H7 (cell line): Measurements from ENCODE around the gene ERC2. TPM values are rescaled to one million over a fixed set of nuclear protein-coding genes. Genes with fewer than 3 reads are reported as not detected.
"Not testable (repeated sequence)": the region's sequence is repeated elsewhere in the genome, so short reads cannot be mapped to it uniquely, and the experiment has no call there.

Experiments used
- DNase-seq: peaks from one replicate; pipeline ENCODE4 v3.0.0; 2012
- H3K27me3 ChIP-seq: 2 replicates; pipeline ENCODE4 v1.6.0; 2011; ENCODE audit warnings: mild to moderate bottlenecking, low read length; ENCODE audit not compliant: control insufficient read depth, insufficient read depth
- H3K36me3 ChIP-seq: replicated peaks from 2 replicates; pipeline ENCODE4 v1.5.1; 2011; ENCODE audit warnings: low read length; ENCODE audit not compliant: control insufficient read depth, insufficient read depth
- H3K4me3 ChIP-seq: 2 replicates; pipeline ENCODE4 v1.5.1; 2011; ENCODE audit warnings: low read depth, mild to moderate bottlenecking, control low read depth, low read length, moderate library complexity; ENCODE audit not compliant: insufficient read depth
- total RNA-seq: library from RNA; depleted of rRNA; stranded (reverse); fragments of >200 nt; shearing (Covaris generic); gene quantifications from 2 replicates; pipeline ENCODE4 v1.2.3, GENCODE V29; 2014

The ERC2 gene
- total RNA-seq, 1 experiment from 2014 or later = 2.4 TPM

DNA sequence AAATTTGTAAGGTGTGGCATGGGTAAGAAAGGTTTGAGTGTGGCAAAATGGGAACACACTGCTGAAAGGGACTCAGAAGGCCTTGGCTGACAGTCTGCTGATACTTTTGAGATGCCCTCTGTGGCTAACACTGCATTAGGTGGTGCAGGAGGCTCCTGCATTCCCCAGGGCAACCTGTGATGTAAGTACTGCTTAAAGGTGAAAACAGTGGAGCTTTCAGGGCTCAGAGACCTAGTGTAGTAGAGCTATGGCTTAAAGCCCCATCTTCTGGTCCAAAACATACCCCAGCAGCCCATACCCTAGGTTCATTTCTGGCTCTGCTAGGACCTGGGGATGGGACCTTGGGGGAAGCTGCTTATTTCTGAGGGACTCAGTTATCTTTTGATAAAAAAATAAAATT is 374.1 kb downstream of the ERC2 start:
- Histone ChIP-seq H3K36me3 (no peaks in the 10 kb centered on the region), H3K4me3 (no peak overlapping the region), H3K27me3 (no peaks in the 10 kb centered on the region)
- DNase-seq = no peak

DNA sequence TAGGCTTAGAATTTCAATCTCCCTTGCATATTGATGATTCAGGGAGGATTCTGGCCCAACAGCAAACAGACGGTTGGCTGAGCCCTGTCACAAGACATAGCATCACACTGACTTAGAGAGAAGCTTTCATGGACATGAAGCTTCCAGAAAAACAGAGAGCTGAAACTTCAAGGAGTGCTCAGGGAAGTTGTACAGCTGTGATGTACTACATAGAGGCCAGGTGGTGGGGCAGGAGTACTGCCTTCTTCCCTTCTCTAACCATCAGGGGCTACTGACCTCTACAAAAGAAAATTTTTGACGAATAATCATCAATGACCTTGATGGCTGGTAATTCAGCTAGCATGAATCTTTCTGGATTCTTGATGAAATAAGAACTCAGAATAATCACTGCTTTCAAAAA is 378.5 kb downstream of the ERC2 start:
- Histone ChIP-seq H3K27me3 (no peaks in the 10 kb centered on the region), H3K4me3 (no peak overlapping the region), H3K36me3 (no peaks in the 10 kb centered on the region)
- no peak for DNase-seq

DNA sequence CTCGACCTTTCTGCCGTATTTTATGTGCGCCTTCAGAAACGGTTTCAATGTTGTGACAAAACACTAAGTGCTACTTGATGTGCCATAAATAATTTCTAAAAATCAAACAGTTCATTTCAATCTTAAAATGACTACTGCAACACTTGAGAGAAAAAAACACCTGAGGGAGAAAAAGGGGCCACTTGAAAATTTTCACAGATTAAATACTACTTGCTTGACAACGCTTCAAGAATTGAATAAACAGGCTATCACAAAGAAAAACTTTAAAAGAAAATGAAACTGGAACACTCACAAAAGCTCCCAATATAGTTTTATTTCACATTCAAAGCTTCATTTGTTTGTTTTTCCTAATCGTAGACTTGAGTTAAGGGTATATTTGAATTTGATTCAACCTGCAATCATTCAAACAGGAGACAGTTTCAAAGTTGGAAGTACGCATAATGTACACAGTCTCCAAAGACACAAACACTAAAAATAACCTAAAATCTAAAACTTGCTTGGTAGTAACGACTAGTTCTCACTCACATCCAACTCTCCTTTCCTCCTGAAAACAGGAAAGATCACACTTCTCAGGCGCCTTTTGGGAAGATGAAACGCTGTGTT is 380.7 kb downstream of the ERC2 start:
- Histone ChIP-seq H3K36me3 (no peaks in the 10 kb centered on the region), H3K4me3 (no peak overlapping the region), H3K27me3 (no peaks in the 10 kb centered on the region)
- no peak for DNase-seq

DNA sequence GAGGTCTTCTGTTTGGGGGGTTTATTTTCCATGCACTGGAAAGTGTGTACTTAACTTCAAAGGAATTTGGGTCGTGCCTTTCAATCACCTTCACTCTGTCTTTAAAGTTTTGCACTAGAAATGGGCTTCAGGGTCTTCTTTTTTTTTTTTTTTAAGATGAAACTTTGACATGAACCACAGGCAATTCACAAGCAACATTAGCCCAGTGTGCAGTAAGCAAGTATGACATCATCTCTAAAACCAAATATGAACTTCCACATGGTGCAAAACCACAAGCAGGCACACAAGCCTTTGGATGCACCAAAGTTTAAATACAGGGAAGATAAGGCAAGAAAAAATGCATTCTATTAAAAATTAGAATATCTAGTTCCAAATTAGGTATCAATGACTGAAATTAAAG is 381.9 kb downstream of the ERC2 start:
- no peaks in the 10 kb centered on the region for H3K27me3 ChIP-seq
- no peak for DNase-seq
- no peaks in the 10 kb centered on the region for H3K36me3 ChIP-seq
- no peak overlapping the region for H3K4me3 ChIP-seq

DNA sequence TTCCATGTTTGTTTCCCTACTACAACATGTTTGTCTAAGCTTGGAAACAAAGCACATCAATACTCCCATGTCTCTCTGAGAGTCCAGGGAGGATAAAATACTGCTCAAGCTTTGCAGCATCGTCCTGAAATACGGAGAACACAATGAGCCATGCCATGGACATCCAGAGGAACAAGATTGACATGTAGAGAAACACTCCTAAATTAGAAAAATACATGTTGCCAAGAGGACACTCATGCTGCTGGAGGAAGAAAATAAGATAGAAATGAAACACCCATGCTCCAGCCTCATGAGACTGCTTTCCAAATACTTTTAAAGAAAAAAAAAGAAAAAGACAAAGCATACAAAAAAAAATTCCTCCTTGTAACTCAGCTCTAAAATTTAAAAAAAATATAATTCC is 387.0 kb downstream of the ERC2 start:
- no peak for DNase-seq
- no peak overlapping the region for H3K4me3 ChIP-seq
- H3K27me3 ChIP-seq = no peaks in the 10 kb centered on the region
- H3K36me3 ChIP-seq = no peaks in the 10 kb centered on the region

DNA sequence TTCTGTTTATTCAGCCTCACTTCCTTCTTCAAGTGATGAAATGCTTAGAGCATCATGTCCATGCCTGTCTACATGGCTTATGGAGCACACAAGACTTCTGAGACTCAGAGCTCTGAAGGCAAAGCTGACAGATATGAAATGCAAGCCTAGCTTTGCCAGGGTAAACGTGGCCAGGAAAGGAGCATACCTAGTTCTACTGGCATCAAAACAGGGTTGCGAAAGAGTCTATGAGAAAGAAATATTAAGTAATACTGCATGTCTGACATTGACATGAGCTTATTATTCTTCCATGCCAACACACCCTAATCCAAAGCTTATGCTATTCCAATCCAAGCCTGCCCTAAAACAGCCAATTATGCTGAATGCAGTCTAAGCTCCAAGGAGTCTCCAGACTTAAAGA is 391.5 kb downstream of the ERC2 start:
- no peaks in the 10 kb centered on the region for H3K36me3 ChIP-seq
- H3K4me3 ChIP-seq = no peak overlapping the region
- no peaks in the 10 kb centered on the region for H3K27me3 ChIP-seq
- no peak for DNase-seq

DNA sequence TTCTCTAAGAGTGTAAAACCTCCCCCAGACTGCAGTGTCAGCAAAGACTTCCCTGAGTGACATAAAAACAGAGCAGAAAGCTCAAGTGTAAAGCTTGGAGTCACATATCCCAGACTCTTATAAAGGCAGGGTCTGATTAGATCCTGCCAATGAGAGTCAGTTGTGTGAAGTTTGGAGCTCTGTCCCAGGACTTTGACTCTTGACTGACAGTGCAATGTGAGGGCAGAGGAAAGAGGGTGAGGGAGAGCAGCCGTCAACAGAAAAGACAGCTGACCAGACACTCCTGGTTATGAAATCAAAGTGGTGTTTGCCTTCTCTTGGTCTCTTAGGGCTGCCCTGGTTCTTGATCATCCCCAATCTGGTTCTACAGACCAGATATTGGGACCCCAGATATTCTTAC is 393.2 kb downstream of the ERC2 start:
- H3K4me3 ChIP-seq = no peak overlapping the region
- no peaks in the 10 kb centered on the region for H3K27me3 ChIP-seq
- H3K36me3 ChIP-seq = no peaks in the 10 kb centered on the region
- no peak for DNase-seq

DNA sequence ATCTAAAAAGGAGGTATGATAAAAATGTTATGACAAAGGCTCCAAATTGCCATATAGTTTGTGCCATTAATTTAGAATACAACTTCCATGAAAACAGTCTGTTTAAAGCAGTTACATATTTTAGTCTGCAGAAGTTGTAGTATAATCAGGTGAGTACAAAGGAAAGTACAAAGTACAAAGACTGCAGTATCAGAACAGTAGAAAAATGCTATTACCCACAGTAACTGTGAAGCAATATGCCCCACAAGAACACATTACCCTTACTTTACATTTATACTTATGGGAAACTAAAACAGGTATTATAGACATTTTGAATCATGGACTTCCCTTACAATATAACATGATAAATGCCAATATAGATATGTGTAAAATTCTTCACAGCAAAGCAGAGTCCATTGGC is 398.5 kb downstream of the ERC2 start:
- H3K4me3 ChIP-seq = no peak overlapping the region

DNA sequence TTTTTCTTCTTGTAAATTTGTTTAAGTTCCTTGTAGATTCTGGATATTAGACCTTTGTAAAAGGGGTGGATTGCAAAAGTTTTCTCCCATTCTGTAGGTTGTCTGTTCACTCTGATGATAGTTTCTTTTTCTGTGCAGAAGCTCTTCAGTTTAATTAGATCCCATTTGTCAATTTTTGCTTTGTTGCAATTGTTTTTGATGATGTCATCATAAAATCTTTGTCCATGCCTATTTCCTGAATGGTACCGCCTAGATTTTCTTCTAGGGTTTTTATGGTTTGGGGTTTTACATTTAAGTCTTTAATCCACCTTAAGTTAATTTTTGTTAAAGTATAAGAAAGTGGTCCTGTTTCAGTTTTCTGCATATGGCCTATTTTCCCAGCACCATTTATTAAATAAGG is 401.9 kb downstream of the ERC2 start:
- not testable (repeated sequence) for H3K4me3 ChIP-seq, DNase-seq, H3K36me3 ChIP-seq, H3K27me3 ChIP-seq

More for the DNA sequence above, 398.5 kb downstream of the ERC2 start:
- DNase-seq = no peak
- Histone ChIP-seq H3K36me3 (no peaks in the 10 kb centered on the region), H3K27me3 (no peaks in the 10 kb centered on the region)

DNA sequence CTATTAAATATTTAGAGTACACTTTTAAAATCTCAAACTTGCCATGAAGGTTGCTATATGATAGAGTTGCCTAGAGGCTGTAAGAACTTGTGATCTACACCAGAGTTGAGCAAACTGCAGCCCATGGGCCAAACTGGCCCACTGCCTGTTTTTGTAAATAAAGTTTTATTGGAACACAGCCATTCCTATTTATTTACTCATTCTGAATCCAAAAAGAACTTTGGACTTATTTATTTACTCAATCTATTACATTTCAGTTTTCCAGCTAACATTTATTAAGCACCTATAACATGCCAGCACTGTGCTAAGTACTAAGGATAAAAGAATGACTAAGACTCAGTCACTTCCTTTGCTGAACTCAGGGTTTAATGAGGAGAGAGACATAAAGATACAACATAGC is 403.6 kb downstream of the ERC2 start:
- no peaks in the 10 kb centered on the region for H3K27me3 ChIP-seq
- DNase-seq = no peak
- H3K36me3 ChIP-seq = no peaks in the 10 kb centered on the region
- H3K4me3 ChIP-seq = no peak overlapping the region

DNA sequence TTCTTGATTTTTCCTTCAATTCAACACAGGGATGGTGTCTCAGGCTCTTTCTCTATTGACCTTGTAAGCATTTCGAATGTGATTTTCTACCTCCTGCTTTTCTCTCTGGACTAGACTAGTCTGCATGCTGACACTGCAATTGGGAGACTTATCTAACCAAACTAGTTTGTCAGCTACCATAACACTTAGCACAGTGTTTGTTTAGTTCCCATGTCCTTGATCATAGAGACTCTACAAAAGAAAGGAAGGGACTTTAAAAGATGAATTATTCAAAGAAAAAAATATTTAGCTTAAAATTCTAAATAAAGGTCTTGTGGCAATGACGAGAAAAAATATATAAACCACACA is 407.0 kb downstream of the ERC2 start:
- no peaks in the 10 kb centered on the region for H3K27me3 ChIP-seq
- DNase-seq = no peak
- no peaks in the 10 kb centered on the region for H3K36me3 ChIP-seq

DNA sequence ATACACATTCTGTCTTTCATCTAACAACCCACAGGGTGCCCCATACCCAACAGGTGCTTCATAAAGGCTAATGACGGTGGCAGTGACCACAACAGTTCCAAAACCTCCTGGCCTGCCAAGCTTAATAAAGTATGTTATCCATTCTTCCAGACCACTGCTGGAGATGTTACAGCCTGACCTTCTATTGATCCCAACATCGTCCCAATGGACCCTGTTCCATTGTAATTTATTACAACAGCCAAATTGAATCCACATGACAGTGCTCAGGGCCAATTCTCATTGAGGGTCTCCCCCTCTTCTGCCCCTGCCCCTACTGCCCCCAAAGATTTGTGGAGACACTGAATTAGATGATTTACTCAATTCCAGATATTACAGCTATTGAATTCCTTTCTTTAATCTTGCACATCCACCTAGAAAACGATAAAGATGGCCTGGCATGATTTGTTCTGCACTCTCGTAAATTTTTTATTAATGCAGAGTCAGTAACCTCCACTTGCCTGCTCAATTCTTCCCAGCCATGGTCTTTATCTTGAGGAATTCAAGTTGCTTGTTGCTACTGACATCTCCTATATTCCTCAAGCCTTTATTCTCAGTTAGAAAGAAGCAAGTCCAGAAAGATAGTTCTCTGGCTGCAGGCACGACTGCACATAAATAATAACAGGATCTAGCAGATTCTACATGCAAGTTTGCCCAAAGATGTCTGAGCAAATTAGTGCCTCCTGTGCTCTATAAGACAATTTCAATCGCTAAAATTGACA is 407.6 kb downstream of the ERC2 start:
- no peak for DNase-seq
- Histone ChIP-seq H3K36me3 (no peaks in the 10 kb centered on the region), H3K4me3 (no peak overlapping the region), H3K27me3 (no peaks in the 10 kb centered on the region)

More for the DNA sequence above, 407.0 kb downstream of the ERC2 start:
- no peak overlapping the region for H3K4me3 ChIP-seq

DNA sequence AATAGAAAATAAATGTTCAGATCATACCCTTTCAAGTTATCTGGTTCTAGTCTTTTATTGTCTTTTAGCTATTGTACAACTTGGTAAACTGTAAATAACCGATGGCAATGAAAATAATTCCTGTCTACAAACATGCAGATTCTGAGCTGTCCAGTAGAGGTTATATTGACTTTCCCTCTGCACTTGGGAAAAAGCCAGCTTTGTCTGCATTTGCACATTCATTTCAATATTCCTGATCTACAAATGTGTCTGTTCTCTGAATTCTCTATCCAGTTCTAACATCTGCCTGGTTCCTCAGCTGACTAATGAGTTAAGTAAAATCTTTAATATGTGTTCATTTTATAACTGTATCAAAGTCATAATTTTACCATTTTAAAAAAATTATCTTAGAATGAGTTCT is 408.5 kb downstream of the ERC2 start:
- DNase-seq = no peak
- H3K36me3 ChIP-seq = no peaks in the 10 kb centered on the region
- no peaks in the 10 kb centered on the region for H3K27me3 ChIP-seq
- no peak overlapping the region for H3K4me3 ChIP-seq

DNA sequence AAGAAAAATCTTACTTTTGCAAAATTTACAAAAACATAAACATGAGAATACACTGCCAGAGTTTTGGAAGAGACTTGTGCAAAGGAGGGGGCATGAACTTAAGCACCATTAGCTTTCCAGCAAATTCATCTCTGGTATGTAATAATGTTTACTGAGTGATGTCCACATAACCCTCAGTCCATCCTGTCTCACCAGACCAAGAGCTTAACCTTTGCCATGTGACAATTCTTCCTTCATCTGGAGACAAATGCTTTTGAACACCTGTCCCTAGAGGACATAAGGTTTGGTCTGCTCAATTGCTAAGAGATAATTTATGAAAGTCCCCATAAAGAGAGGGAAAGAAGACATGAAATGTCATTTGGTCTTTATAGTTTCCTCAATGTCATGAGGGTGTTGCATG is 412.3 kb downstream of the ERC2 start:
- DNase-seq = no peak
- H3K4me3 ChIP-seq = no peak overlapping the region
- H3K36me3 ChIP-seq = no peaks in the 10 kb centered on the region
- no peaks in the 10 kb centered on the region for H3K27me3 ChIP-seq

DNA sequence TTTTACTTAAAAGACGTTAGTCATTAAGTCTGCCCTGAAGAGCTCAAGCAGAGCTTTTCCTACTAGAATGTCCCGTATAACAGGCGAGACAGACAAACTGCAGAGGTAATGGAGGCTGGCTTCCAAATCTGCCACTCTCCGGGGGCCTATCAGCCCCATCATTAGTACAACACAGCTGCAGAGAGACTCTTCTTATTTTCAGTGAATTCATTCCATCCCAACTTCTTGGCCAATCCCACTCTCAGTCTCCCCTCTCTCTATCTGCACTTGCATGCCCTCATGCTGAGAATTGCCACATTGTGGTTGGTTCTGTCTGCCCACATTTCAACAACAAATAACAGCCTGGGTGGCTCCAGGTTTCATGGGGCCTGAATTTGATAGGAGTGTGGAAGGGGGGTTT is 412.7 kb downstream of the ERC2 start:
- H3K4me3 ChIP-seq = no peak overlapping the region
- no peaks in the 10 kb centered on the region for H3K36me3 ChIP-seq
- H3K27me3 ChIP-seq = no peaks in the 10 kb centered on the region
- peak; percentile 12 for DNase-seq

DNA sequence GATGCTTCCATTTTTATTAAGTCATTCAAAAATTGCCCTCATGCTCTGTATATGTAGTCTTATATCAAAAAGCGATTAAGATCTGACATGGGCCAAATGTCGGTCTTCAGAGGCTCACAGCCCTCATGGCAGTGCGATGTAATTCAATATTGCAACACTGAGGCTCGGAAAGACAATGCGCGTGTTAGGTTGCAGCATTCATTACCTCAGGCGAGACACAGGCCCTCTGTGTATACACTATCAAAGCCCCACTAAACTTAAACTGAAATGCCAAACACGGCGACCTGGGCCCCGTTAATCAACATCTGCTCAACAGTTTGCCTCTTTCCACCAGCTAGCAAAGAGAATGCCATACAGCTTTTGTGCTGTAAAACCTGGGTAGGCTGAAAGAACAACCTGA is 413.4 kb downstream of the ERC2 start:
- no peak for DNase-seq
- H3K36me3 ChIP-seq = no peaks in the 10 kb centered on the region

More for the DNA sequence above, 413.4 kb downstream of the ERC2 start:
- no peaks in the 10 kb centered on the region for H3K27me3 ChIP-seq
- H3K4me3 ChIP-seq = no peak overlapping the region
